ENCODE data around the gene PHPT1. TPM values are rescaled to one million over a fixed set of nuclear protein-coding genes. Genes with fewer than 3 reads are reported as not detected.

The PHPT1 gene
- total and polyA plus RNA-seq, 2 experiments from 2014 or later = 86.2 to 437 TPM

- Histone ChIP-seq H3K4me3 (no peak overlapping the region), H3K9me2 (ENCODE audit: insufficient read depth) (no peaks in the 10 kb centered on the region), H3K36me3 (ENCODE audit: insufficient read depth) (no peaks in the 10 kb centered on the region; the same call in 1 of the 2 replicates), H3K4me2 (no peak overlapping the region), H3K27me3 (ENCODE audit: insufficient read depth) (no peaks in the 10 kb centered on the region), H2AFZ (no peak overlapping the region), H3K79me2 (replicated peaks; ENCODE audit: insufficient read depth) (no peaks in the 10 kb centered on the region), H3K27ac (ENCODE audit: low read depth) (no peak overlapping the region), H3F3A (replicated peaks; ENCODE audit: low read depth) (no peaks in the 10 kb centered on the region), H4K20me1 (replicated peaks; ENCODE audit: insufficient read depth) (0 out of 2 replicates have a peak, but pooled peaks cover 3% of the 10 kb centered on the region), H3K4me1 (ENCODE audit: insufficient read depth) (no peaks in the 10 kb centered on the region; the same call in 1 of the 2 replicates)
- H3K27me3 Mint-ChIP-seq (ENCODE audit: insufficient read depth, low read depth, poor library complexity) = peaks cover 3% of the 10 kb centered on the region
- ATAC-seq = no peak
- H3K27ac Mint-ChIP-seq = no peak overlapping the region
- H3K9me3 Mint-ChIP-seq = no peaks in the 10 kb centered on the region
- no peak for DNase-seq (ENCODE audit: low spot score)
- TF ChIP-seq EZH2phosphoT487 (IDR thresholded peaks at IDR 0.05; ENCODE audit: unreplicated experiment) (no peak), NANOG (IDR thresholded peaks at IDR 0.05; ENCODE audit: borderline replicate concordance) (no peak), STAT1 (IDR thresholded peaks at IDR 0.05; ENCODE audit: unreplicated experiment) (no peak), CREB1 (CRISPR knock-in tag; IDR thresholded peaks at IDR 0.05; ENCODE audit: low read depth) (no peak), ZNF114 (CRISPR knock-in tag; IDR thresholded peaks at IDR 0.05) (no peak), ZNF462 (CRISPR knock-in tag; IDR thresholded peaks at IDR 0.05) (no peak), EZH2 (IDR thresholded peaks at IDR 0.05; ENCODE audit: low read depth, unreplicated experiment) (no peak), JUNB (IDR thresholded peaks at IDR 0.05; ENCODE audit: unreplicated experiment) (no peak), POLR2AphosphoS5 (IDR thresholded peaks at IDR 0.05; ENCODE audit: low read depth) (no peak), ZNF331 (CRISPR knock-in tag; IDR thresholded peaks at IDR 0.05; ENCODE audit: low read depth) (no peak)
- TF ChIP-seq, protein P1, sequence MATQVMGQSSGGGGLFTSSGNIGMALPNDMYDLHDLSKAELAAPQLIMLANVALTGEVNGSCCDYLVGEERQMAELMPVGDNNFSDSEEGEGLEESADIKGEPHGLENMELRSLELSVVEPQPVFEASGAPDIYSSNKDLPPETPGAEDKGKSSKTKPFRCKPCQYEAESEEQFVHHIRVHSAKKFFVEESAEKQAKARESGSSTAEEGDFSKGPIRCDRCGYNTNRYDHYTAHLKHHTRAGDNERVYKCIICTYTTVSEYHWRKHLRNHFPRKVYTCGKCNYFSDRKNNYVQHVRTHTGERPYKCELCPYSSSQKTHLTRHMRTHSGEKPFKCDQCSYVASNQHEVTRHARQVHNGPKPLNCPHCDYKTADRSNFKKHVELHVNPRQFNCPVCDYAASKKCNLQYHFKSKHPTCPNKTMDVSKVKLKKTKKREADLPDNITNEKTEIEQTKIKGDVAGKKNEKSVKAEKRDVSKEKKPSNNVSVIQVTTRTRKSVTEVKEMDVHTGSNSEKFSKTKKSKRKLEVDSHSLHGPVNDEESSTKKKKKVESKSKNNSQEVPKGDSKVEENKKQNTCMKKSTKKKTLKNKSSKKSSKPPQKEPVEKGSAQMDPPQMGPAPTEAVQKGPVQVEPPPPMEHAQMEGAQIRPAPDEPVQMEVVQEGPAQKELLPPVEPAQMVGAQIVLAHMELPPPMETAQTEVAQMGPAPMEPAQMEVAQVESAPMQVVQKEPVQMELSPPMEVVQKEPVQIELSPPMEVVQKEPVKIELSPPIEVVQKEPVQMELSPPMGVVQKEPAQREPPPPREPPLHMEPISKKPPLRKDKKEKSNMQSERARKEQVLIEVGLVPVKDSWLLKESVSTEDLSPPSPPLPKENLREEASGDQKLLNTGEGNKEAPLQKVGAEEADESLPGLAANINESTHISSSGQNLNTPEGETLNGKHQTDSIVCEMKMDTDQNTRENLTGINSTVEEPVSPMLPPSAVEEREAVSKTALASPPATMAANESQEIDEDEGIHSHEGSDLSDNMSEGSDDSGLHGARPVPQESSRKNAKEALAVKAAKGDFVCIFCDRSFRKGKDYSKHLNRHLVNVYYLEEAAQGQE (IDR thresholded peaks at IDR 0.05; ENCODE audit: unreplicated experiment) = no peak
- TF ChIP-seq, protein P2, sequence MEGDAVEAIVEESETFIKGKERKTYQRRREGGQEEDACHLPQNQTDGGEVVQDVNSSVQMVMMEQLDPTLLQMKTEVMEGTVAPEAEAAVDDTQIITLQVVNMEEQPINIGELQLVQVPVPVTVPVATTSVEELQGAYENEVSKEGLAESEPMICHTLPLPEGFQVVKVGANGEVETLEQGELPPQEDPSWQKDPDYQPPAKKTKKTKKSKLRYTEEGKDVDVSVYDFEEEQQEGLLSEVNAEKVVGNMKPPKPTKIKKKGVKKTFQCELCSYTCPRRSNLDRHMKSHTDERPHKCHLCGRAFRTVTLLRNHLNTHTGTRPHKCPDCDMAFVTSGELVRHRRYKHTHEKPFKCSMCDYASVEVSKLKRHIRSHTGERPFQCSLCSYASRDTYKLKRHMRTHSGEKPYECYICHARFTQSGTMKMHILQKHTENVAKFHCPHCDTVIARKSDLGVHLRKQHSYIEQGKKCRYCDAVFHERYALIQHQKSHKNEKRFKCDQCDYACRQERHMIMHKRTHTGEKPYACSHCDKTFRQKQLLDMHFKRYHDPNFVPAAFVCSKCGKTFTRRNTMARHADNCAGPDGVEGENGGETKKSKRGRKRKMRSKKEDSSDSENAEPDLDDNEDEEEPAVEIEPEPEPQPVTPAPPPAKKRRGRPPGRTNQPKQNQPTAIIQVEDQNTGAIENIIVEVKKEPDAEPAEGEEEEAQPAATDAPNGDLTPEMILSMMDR (conservative IDR thresholded peaks at IDR 0.05; ENCODE audit: low read depth in 2 of 2) = no peak
- TF ChIP-seq, protein P3, sequence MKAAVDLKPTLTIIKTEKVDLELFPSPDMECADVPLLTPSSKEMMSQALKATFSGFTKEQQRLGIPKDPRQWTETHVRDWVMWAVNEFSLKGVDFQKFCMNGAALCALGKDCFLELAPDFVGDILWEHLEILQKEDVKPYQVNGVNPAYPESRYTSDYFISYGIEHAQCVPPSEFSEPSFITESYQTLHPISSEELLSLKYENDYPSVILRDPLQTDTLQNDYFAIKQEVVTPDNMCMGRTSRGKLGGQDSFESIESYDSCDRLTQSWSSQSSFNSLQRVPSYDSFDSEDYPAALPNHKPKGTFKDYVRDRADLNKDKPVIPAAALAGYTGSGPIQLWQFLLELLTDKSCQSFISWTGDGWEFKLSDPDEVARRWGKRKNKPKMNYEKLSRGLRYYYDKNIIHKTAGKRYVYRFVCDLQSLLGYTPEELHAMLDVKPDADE (IDR thresholded peaks at IDR 0.05) = no peak
- H3K4me1 Mint-ChIP-seq = no peaks in the 10 kb centered on the region; the same call in 2 of the 3 replicates
- H3K36me3 Mint-ChIP-seq (ENCODE audit: low read depth) = peaks cover 2% of the 10 kb centered on the region; the same call in 2 of the 3 replicates
- H3K4me3 Mint-ChIP-seq = no peak overlapping the region
Observed at GRCh38 chr9:136854113-136854841, 5.1 kb downstream of the PHPT1 start.

All from GM23338 (cell line).